Activated CD4-positive, alpha-beta T cell treated with anti-CD3 and anti-CD28 coated beads, Interleukin-2, amount 50 U/mL, for 24 hours (primary cell): ENCODE data around the gene CTAGE6.
A peak's percentile ranks its signal among the peaks of the same experiment; 100 is the strongest.
"Not testable (repeated sequence)": the region's sequence is repeated elsewhere in the genome, so short reads cannot be mapped to it uniquely, and the experiment has no call there.

ENCODE experiments used
- DNase-seq, 2 donors: peaks; one replicate each; pipeline ENCODE4 v3.0.0-alpha.2; 2020; ENCODE audit warnings: low read depth in 1 of 2, low spot score in 1 of 2

Gene CTAGE6, protein sequence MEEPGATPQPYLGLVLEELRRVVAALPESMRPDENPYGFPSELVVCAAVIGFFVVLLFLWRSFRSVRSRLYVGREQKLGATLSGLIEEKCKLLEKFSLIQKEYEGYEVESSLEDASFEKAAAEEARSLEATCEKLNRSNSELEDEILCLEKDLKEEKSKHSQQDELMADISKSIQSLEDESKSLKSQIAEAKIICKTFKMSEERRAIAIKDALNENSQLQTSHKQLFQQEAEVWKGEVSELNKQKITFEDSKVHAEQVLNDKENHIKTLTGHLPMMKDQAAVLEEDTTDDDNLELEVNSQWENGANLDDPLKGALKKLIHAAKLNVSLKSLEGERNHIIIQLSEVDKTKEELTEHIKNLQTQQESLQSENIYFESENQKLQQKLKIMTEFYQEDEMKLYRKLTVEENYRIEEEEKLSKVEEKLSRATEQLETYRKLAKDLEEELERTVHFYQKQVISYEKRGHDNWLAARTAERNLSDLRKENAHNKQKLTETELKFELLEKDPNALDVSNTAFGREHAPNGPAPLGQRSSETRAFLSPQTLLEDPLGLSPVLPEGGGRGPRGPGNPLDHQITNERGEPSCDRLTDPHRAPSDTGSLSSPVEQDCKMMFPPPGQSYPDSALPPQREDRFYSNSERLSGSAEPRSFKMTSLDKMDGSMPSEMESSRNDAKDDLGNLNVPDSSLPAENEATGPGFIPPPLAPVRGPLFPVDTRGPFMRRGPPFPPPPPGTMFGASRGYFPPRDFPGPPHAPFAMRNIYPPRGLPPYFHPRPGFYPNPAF

DNA sequence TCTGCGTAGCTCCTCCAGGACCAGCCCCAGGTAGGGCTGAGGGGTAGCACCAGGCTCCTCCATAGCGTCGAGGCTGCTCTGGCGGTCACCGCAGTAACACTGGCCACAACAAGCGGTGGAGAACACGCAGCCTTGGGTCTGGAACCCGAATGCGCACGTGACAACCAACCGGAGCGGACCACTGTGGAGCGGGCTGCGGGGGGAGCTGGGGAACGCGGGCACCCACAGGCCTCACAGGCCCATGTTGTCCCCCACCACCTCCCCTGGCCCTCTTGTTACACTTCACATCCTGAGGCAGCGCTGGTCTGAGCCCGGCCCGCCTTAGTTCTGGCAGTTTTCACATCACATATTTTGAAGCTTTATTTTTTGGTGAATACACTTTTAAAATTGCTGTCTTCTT is at the start of gene CTAGE6:
Gene CTAGE6 (minus strand): TSS at position 101 of the 400 bp plus-strand sequence. CDS start 38 bp downstream, at position 63.
- not testable (repeated sequence) for DNase-seq

DNA sequence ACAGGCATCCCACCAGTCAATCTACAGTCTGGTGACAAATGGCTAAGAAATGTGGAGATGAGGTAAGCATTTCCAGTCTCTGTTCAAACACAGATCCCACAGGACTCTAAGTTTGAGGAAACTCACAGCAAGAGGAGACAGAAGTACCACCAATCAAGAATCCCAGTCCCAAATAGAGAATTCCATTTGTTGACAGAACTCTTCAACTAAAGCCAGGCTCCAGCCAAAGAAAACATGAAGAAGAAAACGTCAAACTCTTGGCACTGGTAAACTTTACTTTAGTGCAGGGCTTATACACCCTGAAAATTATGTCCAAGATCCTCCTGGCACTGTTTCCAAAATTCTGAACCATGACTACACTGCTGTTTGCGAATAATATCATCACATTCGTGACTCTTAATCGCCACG is 49.2 kb upstream of the CTAGE6 start:
- not testable (repeated sequence) for DNase-seq

DNA sequence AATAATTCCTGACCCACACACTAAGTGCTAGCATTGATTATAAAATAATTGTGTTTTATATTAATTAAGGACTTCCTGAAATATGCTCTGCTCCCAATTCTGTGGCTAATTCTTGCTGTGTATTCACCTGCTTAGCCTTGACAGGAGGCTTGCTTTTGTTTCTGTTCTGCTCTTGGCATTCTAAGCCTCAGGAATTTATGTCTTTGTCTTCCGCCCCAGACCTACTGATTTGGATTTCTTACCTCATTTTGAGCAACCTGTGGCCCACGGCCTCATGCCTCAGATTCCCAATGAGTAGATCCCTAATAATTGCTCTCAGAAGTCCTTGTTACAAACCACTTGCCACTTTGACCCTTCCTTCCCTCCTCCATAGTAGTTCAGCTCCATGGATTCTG is 40.4 kb upstream of the CTAGE6 start:
- not testable (repeated sequence) for DNase-seq

DNA sequence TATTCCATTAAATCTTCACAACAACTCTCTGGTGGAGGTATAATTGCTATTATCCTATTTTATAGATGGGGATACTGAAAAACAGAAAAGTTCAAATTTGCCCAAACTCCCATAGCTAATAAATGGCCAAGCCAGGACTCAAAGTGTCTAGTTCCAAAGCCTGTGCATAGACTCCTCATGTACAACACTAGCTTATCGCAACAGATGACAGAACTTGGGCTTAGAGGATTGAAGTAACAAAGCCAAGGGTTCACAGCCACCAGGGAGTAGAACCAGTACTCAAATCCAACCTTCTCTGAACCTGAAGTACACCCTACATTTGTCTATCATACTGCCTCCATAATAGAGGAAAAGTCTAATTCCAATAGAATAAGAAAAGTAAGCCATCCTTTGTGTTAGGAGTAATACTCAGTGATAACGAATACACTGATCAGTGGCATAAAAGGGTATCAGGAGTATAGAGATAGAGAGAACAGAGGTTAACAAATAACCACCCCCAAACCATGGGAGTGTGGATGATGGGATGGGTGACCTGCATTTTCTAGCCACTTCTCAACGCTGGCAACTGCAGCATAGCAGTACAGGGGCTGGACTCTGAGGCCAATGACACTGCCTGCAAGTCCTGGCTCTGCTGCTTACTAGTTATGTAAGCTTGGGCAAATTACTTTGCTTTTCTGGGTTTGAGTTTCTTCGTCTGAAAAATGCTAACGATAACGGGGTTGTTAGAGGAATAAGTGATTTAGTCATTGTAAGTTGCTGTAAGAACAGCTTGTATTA is 39.8 kb upstream of the CTAGE6 start:
- not testable (repeated sequence) for DNase-seq

DNA sequence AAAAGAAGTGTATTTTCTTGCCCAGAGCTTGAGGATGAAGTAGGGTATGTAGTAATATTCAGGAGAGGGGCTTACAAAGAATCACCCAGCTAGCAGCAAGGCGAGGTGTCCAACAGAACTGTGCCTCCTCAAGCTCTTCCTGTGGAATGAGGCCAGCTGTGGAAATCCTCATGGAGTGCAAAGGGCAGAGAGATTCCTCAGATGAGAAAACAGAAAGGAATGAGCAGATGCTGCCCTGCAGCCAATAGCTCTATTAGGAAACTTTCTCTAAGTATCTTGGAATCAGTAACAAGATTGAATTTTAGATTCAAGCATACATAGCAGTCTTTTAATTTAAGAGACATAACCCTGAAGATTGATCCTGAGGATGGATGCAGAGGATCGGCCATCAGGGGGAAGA is 38.2 kb upstream of the CTAGE6 start:
- DNase-seq, result not testable (repeated sequence)

DNA sequence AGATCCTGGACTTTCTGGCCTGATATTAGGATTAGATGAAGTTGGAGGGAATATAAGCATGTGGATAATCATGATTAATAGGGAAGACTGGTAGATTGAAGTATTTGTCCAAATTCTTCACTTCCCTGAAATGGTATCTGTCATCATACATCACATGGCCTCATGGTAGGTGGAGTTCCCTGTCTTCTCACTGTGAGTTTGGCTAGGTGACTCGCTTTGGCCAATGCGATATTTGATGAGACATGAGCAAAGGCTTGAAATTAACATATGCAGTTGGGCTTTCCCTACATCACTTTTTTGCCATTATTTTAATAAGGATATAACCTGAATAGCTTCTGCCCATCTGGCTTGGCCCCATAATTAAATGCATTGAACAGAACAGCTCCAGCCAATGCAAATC is 35.1 kb upstream of the CTAGE6 start:
- peak in 1 of 2 donors; percentile 9 for DNase-seq

DNA sequence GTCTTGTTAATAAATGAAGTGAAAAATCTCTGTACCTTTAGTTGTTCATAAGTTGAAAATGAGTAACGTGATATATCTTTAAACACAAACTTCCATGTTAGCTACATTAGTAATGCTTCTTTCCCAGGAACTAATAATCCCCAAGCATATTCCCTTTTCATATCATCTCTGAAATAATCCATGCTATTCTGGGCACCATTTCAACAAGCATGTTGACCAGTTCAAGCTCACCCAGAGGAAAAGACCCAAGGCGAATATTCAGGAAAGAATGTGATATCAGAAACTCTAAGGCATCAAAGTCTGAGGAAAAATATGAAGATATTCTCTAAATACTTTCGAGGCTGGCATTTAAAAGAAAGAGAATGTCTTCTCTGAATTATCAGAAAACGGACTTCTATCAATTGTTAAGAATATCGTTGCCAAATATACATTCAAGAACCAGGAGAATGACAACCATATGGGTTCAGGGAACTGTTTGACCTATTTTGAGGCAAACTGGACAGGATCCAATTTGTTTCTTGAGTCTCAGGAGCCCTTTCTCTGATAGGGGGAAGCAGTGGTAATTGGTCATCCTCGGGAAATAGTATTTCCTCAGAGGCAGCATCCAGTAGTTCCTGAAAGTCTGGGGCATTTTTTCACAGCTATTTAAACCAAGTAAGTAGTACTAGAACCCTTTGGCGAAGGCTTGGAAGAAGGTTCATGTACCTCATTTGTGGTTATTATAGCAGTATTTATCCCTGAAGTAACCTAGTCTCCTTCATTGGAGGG is 28.1 kb upstream of the CTAGE6 start:
- not testable (repeated sequence) for DNase-seq

DNA sequence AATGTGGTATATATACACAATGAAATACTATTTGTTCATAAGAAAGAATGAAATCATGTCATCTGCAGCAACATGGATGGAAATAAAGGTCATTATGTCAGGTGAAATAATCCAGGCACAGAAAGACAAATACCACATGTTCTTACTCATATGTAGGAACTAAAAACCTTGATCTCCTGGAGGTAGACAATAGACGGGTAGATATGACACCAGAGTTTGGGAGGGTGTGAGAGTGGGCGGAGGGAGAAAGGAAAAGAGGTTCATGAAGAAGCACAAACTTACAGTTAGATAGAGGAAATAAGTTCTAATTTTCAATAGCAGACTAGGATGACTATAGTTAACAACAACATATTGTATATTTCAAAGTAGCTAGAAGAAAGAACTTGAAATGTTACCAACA is 22.1 kb upstream of the CTAGE6 start:
- not testable (repeated sequence) for DNase-seq

DNA sequence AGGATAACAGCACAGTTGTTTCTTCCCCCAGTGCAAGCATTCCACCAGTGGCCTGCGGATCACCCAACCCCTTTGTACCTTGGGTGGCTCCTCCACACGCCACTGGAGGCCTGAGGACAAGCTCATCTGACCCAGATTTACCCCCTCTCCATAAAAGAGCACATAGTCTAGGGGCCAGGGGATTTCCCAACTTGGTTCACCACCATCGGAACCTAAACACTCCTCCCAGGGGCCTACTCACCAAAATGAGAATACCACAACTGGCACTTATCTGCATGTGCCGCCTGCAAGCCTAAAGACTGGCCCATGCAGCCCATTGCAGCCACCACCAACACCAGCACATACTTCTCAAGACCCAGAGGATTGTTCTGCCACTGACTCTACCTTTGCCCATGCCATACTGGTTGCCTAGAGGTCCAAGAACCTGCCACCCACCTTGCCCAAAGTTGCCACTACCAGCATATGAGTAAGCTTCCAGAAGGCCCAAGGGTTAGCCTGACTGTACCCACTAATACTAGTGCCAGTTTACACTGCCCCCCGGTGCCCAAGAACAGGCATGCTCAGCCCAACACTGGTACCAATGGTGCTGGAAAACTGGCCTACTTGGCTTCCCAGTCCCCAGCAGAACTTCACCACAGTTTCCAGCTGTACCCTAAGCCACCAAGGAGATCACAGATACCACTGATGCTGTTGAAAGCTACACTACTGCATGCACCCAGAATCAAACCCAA is 15.4 kb upstream of the CTAGE6 start:
- DNase-seq, result not testable (repeated sequence)

DNA sequence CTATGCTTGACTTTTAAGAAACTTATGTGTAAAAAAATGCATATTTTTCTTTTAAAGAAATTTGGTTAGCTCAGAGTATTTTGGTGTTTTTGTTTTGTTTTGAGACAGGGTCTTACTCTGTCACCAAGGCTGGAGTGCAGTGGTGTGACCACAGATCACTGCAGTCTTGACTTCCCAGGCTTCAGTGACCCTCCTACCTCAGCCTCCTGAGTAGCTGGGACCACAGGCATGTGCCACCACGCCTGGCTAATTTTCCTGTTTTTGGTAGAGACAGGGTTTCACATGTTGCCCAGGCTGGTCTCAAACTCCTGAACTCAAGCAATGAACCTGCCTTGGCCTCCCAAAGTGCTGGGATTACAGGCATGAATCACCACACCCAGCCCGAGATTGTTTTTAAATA is 10.0 kb upstream of the CTAGE6 start:
- DNase-seq, result not testable (repeated sequence)

DNA sequence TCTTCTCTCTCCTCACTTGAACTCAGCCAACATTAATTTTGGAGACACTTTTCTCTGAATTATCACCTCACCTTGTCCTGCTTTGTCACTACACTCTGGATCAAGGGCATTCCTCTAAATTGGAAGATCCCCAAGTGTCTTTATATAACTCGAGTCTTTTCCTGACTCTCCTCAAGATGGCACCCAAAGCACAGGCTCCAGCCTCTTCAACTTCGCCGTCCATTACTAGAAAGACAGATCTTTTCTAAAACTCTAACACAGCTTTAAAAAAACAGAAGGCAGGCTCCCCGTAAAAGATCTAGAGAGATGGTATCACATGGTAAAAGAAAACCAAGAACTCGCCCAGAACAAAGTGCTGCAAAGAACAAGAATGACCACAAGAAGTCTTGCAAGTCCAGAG is 8.2 kb upstream of the CTAGE6 start:
- not testable (repeated sequence) for DNase-seq

DNA sequence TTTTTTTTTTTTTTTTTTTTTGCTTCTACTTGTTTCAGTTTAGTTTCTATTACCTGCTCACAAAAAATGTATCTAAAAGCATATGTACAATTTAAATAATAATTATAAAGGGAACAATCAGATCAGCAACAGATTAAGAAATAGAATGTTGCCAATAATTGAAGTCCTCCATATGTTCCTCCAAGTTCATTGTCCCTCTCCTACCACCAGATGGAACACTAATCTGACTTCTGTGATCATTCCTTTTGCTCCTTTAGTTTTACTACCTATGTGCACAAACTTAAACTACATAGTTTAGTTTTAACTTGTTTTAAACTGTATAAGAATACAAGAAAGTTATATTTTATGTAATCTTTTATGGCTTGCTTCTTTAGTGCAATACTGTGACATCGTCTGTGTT is 5.6 kb upstream of the CTAGE6 start:
- DNase-seq, result not testable (repeated sequence)

DNA sequence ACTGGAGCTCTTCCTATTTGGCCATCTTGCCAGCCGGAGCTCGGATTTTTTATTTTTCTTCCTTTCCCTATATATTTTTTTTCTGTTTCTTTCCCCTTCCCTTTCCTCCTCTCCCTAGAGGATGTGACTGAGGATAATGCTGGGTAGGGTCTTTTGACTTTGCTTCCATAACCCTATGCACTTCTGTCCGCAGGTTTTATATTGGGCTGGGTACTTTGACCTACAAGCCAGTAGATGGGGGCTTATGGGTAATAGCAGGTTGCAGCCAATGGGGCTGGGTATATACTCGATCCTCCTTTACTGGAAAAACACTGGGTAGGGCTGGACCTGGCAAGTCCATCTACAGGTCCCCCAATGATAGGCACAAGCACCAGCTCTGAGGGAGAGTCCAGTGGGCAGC is 12.2 kb downstream of the CTAGE6 start:
- not testable (repeated sequence) for DNase-seq

DNA sequence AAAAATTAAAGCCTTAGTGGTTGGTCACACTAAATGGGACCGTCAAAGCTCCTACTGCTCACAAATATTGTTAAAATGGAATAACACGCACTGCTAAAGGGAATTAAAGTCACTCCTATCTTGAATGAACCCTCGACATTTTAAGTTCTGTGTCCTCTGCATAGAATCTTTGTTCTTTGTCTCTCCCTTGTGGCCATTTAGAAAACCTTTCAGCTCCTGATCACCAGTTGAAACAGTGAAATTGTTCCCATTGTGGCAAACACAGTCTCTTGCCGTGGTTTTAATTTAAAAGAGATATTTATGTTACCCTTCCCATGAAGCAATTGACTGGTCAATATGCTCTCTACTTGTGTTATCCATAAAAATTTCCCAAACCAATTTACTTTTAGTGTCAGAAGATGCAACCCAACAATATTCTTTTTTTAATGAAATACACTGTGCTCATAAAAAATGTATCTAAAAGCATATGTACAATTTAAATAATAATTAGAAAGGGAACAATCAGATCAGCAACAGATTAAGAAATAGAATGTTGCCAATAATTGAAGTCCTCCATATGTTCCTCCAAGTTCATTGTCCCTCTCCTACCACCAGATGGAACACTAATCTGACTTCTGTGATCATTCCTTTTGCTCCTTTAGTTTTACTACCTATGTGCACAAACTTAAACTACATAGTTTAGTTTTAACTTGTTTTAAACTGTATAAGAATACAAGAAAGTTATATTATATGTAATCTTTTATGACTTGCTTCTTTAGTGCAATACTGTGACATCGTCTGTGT is 20.3 kb downstream of the CTAGE6 start:
- DNase-seq, result not testable (repeated sequence)

DNA sequence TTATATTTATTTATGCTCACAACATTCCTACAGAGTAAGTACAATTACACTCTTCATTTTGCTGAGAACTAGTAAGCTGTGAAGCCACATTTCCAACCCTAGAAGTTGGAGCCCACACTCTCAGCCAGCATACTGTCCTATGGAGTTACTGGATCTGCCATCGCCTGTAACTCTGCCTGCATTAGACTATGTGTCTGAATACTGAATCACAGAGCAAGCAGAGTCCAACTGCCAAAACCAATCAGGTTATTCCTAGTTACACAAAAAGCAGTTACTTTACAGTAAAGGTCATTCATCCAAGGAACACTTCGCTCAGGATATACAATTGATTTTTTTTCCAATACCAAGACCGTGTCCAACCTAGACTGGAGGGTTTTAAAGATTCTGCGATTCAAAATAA is 21.5 kb downstream of the CTAGE6 start:
- no peak for DNase-seq

DNA sequence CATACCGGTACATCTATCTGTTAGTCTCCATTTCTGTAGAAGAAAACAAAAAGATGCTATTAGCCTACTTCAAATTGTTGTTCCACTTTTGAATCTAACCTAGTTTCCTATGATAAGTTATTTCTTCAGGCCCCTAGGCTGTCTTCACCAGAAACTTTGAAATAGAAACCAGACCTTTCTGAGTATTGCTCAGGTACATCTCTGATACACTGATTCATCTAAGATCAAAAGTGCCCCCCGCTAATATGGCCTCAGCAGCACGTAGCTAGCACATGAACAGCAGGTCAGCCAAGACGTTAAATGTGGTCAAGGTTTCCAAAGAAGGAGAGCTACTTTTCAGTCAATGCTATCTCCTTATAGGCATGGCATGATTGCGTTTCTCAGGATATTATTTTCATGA is 23.6 kb downstream of the CTAGE6 start:
- DNase-seq, result no peak

DNA sequence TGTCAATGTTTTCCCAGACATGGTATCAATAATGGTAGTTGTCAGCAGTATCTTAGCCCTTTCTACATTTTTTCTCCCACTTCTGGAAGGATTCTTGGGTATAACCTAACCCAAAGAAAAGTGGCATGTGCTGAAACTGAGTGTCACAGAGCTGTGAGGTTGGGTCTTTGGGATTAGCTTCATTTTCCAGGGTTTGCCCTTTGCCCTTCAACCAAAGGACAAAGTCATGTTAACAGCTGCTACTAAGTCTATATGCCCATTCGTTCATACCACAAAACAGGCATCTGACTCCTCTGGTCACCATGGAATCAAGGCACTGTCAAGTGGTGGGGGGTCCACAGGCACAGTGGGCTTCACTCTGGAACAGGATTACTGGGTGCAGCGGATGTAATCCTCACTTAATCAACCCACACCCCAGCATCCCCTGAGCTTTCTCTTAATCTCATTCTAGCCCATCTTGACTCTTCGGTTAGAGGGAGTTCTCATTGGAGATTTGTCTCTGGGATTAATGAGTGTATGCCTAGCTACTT is 29.1 kb downstream of the CTAGE6 start:
- DNase-seq, result no peak

DNA sequence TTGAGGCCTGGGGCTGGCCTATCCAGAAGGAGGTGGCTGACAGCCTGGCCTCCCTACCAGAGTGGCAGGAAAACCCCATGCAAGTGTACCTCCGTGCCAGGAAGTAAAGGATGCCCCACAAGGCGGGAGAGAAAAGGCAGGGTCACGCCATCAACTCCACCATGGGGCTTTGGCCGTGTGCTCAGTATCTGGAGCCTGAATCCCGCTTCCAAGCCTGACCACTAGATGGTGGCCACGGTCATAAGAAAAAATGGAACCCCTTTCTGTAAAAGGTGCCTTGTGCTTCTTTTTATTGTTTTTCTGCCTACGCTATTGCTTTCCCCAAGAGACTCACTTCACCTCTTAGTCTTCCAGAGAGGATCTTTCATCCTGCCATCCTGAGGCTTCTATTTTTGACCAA is 29.9 kb downstream of the CTAGE6 start:
- DNase-seq, result not testable (repeated sequence)

DNA sequence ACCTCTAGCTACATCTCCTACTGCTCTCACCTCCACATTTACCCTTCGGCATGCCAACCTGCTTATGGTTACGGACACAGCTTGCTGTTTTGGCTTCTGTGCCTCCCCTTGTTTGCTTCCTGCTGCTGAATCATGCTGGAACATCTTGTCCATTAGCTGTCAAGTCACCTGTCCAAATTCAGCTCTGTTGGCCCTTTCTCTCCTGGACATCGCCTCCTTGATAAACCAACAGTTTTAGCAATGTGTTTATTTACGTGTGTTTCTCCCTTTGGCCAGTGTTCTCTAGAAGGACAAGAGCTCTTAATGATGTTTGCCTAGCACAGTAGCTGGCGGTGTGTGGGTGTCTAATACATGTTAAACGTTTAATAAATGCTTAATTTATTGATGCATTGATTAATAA is 31.4 kb downstream of the CTAGE6 start:
- DNase-seq, result not testable (repeated sequence)
